GM12865 (cell line): Measurements from ENCODE around the gene TOX2.

Experiments
- DNase-seq: peaks from one replicate; pipeline ENCODE4 v3.0.0; 2010; ENCODE audit warnings: low read depth
- H3K4me3 ChIP-seq: 2 replicates; pipeline ENCODE4 v1.5.1; 2011; ENCODE audit warnings: mild to moderate bottlenecking, low read depth, low read length, control low read depth
- CTCF ChIP-seq: IDR thresholded peaks from 2 replicates; pipeline ENCODE4 v1.5.1; 2011; ENCODE audit warnings: low read length, control low read depth, low read depth, inconsistent platforms; ENCODE audit not compliant: insufficient read depth; ENCODE audit errors: missing control alignments

The TOX2 gene

GRCh38 chr20:43961541-43962471, 47.2 kb downstream of the TOX2 start:
- TF ChIP-seq CTCF = no peak
- no peak for DNase-seq
- H3K4me3 ChIP-seq = no peak overlapping the region

GRCh38 chr20:43962530-43962929, 47.9 kb downstream of the TOX2 start:
- no peak for TF ChIP-seq CTCF
- no peak overlapping the region for H3K4me3 ChIP-seq
- DNase-seq = no peak

- H3K4me3 ChIP-seq = no peak overlapping the region
- no peak for DNase-seq
- no peak for TF ChIP-seq CTCF
Observed at GRCh38 chr20:43963233-43963632, 48.6 kb downstream of the TOX2 start.

- no peak for TF ChIP-seq CTCF
- no peak overlapping the region for H3K4me3 ChIP-seq
- peak; percentile 56 for DNase-seq
Observed at GRCh38 chr20:43963872-43964791, 49.5 kb downstream of the TOX2 start.

- no peak for DNase-seq
- H3K4me3 ChIP-seq = no peak overlapping the region
- TF ChIP-seq CTCF = no peak
Observed at GRCh38 chr20:43968341-43969000, 53.8 kb downstream of the TOX2 start.

- no peak for DNase-seq
- no peak overlapping the region for H3K4me3 ChIP-seq
- no peak for TF ChIP-seq CTCF
Observed at GRCh38 chr20:43969028-43969447, 54.4 kb downstream of the TOX2 start.
